Fibroblast of pulmonary artery (primary cell): ENCODE data around the gene CDHR1.
"Not testable (repeated sequence)": the region's sequence is repeated elsewhere in the genome, so short reads cannot be mapped to it uniquely, and the experiment has no call there.

ENCODE experiments used
- DNase-seq: peaks from one replicate; pipeline ENCODE4 v3.0.0-alpha.2; 2010; ENCODE audit warnings: low read depth
- H3K4me3 ChIP-seq: replicated peaks from 2 replicates; pipeline ENCODE4 v1.5.1; 2011; ENCODE audit warnings: low read depth, mild to moderate bottlenecking, control low read depth, low read length, moderate library complexity
- TF ChIP-seq, protein P1 (sequence below): IDR thresholded peaks from 2 replicates; pipeline ENCODE4 v1.5.1; 2011; ENCODE audit warnings: mild to moderate bottlenecking, control low read depth, low read length, inconsistent platforms; ENCODE audit errors: missing control alignments

The CDHR1 gene

DNA sequence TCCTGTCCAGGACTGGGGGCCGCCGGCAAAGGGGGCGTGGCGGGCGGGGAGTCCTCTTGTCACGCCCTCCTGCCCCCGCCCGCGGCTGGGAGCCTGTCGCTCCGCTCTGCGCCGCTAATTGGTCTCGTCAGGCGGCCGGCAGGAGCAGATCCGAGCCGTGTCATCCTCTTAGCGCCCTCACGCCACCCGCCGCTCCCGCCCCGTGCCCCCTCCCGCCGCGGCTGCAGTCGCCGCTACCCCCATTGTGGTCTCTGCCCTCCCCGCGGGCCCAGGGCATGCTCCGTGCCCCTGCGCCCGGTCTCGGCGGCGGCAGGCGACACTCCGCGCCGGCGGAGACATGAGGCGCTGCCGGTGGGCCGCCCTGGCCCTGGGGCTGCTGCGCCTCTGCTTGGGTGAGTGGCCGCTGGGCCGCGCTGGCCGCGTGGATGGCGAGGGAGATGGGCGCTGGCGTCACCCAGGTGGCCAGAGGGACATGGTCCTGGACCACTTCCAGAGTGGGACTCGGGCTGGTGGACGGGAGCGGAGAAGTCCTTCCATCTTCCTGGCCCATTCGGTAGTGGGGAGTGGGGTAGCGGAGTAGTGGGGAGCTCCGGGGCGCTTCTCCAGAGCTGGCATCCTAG lies at the start of gene CDHR1:
TSS of gene CDHR1 (plus strand) at position 114 of the 620 bp plus-strand sequence. CDS start at position 338, 224 bp downstream.
- H3K4me3 ChIP-seq = peak within 1 kb of the TSS; percentile 21
- DNase-seq = no peak
- TF ChIP-seq, protein P1, sequence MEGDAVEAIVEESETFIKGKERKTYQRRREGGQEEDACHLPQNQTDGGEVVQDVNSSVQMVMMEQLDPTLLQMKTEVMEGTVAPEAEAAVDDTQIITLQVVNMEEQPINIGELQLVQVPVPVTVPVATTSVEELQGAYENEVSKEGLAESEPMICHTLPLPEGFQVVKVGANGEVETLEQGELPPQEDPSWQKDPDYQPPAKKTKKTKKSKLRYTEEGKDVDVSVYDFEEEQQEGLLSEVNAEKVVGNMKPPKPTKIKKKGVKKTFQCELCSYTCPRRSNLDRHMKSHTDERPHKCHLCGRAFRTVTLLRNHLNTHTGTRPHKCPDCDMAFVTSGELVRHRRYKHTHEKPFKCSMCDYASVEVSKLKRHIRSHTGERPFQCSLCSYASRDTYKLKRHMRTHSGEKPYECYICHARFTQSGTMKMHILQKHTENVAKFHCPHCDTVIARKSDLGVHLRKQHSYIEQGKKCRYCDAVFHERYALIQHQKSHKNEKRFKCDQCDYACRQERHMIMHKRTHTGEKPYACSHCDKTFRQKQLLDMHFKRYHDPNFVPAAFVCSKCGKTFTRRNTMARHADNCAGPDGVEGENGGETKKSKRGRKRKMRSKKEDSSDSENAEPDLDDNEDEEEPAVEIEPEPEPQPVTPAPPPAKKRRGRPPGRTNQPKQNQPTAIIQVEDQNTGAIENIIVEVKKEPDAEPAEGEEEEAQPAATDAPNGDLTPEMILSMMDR = no peak

DNA sequence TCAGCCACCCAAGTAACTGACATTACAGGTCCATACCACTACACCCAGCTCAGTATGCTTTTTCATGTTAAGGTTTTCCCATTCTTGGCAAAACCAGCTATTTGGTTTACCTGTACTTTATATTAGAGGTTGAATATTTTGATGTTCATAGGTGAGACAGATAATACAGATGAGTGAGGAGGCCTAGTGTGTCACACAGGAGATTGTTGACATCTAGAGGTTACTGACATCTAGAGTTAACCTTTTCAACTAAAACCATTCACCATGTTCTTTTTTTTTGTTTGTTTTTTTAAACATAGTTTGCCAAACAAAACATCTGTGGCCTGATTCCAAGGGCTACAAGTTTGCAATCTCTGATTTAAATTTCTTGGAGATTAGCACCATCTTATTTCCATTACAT lies 47.0 kb upstream of the CDHR1 start:
- no peak for DNase-seq
- TF ChIP-seq, protein P1 = no peak
- H3K4me3 ChIP-seq = no peak overlapping the region

DNA sequence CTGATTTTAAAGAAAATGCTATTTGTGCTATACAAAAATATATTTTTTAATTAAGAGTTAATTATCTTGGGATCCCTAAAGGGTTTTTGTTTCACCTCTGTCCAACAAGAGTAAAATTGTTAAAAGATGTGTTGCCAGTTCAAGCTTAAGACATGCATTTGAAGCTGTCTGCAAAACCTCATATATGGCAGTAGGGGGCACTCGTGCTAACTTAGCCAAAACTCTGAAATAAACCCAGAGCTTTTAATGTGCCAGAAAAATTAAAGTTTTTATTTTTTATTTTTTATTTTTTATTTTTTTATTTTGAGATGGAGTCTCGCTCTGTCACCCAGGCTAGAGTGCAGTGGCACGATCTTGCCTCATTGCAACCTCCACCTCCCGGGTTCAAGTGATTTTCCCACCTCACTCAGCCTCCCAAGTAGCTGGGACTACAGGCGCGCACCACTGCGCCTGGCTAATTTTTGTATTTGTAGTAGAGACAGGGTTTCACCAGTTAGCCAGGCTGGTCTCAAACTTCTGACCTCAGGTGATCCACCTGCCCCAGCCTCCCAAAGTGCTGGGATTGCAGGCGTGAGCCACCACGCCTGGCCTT lies 46.2 kb upstream of the CDHR1 start:
- peak; percentile 67 for DNase-seq

DNA sequence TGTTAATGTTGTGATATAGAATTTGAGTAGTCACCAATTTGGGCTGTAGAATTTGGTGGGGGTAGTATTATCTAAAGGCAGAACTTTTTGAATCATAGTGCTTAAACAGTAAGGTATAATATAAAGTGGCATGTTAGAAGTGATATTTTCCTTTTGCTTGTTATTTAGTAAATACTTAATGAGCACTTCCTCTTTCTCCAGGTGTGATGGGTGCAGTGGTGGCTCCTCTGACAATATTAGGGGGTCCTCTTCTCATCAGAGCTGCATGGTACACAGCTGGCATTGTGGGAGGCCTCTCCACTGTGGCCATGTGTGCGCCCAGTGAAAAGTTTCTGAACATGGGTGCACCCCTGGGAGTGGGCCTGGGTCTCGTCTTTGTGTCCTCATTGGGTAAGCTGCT lies 44.5 kb upstream of the CDHR1 start:
- no peak for DNase-seq
- H3K4me3 ChIP-seq = no peak overlapping the region
- TF ChIP-seq, protein P1 = no peak

More for the DNA sequence above, 46.2 kb upstream of the CDHR1 start:
- TF ChIP-seq, protein P1 = peak; percentile 77
- H3K4me3 ChIP-seq = not testable (repeated sequence)

DNA sequence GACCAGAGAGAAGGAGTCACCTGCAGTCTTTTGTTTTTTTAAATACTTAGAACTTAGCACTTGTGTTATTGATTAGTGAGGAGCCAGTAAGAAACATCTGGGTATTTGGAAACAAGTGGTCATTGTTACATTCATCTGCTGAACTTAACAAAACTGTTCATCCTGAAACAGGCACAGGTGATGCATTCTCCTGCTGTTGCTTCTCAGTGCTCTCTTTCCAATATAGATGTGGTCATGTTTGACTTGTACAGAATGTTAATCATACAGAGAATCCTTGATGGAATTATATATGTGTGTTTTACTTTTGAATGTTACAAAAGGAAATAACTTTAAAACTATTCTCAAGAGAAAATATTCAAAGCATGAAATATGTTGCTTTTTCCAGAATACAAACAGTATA lies 41.6 kb upstream of the CDHR1 start:
- TF ChIP-seq, protein P1 = no peak
- DNase-seq = no peak
- no peak overlapping the region for H3K4me3 ChIP-seq

DNA sequence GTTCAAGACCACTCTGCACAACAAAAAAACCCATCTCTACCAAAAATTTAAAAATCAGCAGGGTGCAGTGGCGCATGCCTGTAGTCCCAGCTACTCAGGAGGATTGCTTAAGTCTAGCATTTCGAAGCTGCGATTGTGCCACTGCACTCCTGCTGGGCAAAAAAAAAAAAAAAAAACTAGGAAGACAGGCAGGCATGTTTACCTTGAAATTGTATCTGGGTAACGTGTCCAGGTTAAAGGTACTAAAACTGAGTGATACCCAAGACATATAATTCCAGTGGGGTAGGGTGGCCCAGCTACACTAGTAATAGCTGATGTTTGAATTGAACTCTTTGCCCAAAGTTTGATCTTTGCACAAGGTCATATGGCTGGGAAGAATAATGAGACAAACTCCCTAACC lies 38.8 kb upstream of the CDHR1 start:
- TF ChIP-seq, protein P1 = no peak
- DNase-seq = no peak
- H3K4me3 ChIP-seq = no peak overlapping the region

DNA sequence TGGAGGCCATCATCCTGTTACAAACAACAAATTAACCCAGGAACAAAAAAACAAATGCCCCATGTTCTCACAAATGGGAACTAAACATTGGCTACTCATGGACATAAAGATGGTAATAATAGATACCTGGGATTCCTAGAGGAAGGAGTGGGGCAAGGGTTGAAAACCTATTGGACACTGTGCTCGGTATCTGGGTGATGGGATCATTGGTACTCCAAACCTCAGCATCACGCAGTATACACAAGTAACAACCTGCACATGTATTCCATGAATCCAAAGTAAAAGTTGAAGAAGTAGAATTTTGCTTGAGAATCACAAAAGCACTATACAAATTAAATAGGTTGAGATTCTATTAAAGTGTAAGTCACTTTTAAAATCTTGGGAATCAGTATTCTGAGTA lies 38.3 kb upstream of the CDHR1 start:
- TF ChIP-seq, protein P1 = no peak
- H3K4me3 ChIP-seq = no peak overlapping the region
- no peak for DNase-seq
